GM12891 (cell line): Measurements from ENCODE around the gene ASZ1.

ENCODE experiments used
- PAX5 ChIP-seq: IDR thresholded peaks from 2 replicates; pipeline ENCODE4 v1.6.1; 2011; ENCODE audit warnings: low read length, moderate library complexity, mild to moderate bottlenecking; ENCODE audit not compliant: insufficient read depth, severe bottlenecking
- POLR2A ChIP-seq: IDR thresholded peaks from 2 replicates; pipeline ENCODE4 v1.6.1; 2011; ENCODE audit warnings: low read depth, low read length, control low read depth
- POLR2AphosphoS5 ChIP-seq: IDR thresholded peaks from 2 replicates; pipeline ENCODE4 v1.6.1; 2011; ENCODE audit warnings: low read depth, low read length, control low read depth
- POU2F2 ChIP-seq: IDR thresholded peaks from 2 replicates; pipeline ENCODE4 v1.6.1; 2011; ENCODE audit warnings: low read depth, mild to moderate bottlenecking, control low read depth, low read length, moderate library complexity
- SPI1 ChIP-seq: IDR thresholded peaks from 2 replicates; pipeline ENCODE4 v1.6.1; 2011; ENCODE audit warnings: low read depth, low read length, control low read depth
- TAF1 ChIP-seq: IDR thresholded peaks from 2 replicates; pipeline ENCODE4 v1.6.1; 2011; ENCODE audit warnings: low read depth, low read length, control low read depth

DNA sequence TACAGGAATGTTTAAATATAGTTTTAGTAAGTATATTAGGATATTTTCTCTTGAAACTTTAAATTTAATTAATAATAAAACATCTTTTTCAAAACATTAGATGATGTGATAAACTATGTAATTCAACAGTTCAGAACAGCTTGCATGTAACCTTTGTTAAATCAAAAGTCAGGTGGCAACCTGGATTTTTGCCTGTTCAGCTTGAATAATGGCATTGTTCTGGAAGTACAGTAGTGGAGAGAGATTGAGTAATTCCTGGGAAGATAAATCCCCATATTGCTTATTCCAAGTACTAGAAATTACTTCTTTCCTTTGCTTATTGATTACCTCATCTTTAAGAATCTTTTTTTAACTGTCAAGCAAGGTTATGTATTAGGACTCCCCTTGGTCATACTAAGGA, 32.4 kb upstream of the ASZ1 start:
- TF ChIP-seq POLR2A, result no peak
- no peak for TF ChIP-seq POLR2AphosphoS5
- no peak for TF ChIP-seq TAF1
- no peak for TF ChIP-seq SPI1
- TF ChIP-seq POU2F2, result no peak
- TF ChIP-seq PAX5, result no peak
